Activated T-helper 1 cell treated with anti-CD3 and anti-CD28 coated beads, Interleukin-12 subunit alpha, Interleukin-12 subunit beta, Interleukin-2, Interleukin-4 antibody, amounts not matched to agents 30 ng/mL and 10 ng/mL and 1 ng/mL, durations not matched to agents 14 hours and 24 hours and 36 hours (primary cell): ENCODE results near the gene SDC3. TPM values are rescaled to one million over a fixed set of nuclear protein-coding genes. Genes with fewer than 3 reads are reported as not detected.
A peak's percentile ranks its signal among the peaks of the same experiment; 100 is the strongest.

Experiments
- DNase-seq: peaks from one replicate; pipeline ENCODE4 v3.0.0; 2021; ENCODE audit warnings: low spot score
- H3K27ac Mint-ChIP-seq: one replicate; pipeline ENCODE4 v1.8.0; 2021; ENCODE audit warnings: mild to moderate bottlenecking, mixed read lengths
- H3K27me3 Mint-ChIP-seq: one replicate; pipeline ENCODE4 v1.8.0; 2022; ENCODE audit warnings: mild to moderate bottlenecking, moderate library complexity, mixed read lengths; ENCODE audit not compliant: insufficient read depth
- H3K36me3 Mint-ChIP-seq: one replicate; pipeline ENCODE4 v1.8.0; 2021; ENCODE audit warnings: low read depth, mixed read lengths
- H3K4me1 Mint-ChIP-seq: one replicate; pipeline ENCODE4 v1.8.0; 2021; ENCODE audit warnings: low read depth, mixed read lengths
- H3K4me3 Mint-ChIP-seq: one replicate; pipeline ENCODE4 v1.8.0; 2021; ENCODE audit warnings: mild to moderate bottlenecking, moderate library complexity, mixed read lengths
- H3K9me3 Mint-ChIP-seq: one replicate; pipeline ENCODE4 v1.8.0; 2021; ENCODE audit warnings: mixed read lengths
- intact Hi-C: fragments of 100-400 bp; cut with micrococcal nuclease; formaldehyde crosslinking; loops from one replicate; pipeline ENCODE4 v1.15.1; 2024
- total RNA-seq: library from RNA; stranded (reverse); gene quantifications from 2 replicates; pipeline ENCODE4 v1.2.3, GENCODE V29; 2022

SDC3 gene
- total RNA-seq, 1 donor from 2014 or later: 0.26 TPM

DNA sequence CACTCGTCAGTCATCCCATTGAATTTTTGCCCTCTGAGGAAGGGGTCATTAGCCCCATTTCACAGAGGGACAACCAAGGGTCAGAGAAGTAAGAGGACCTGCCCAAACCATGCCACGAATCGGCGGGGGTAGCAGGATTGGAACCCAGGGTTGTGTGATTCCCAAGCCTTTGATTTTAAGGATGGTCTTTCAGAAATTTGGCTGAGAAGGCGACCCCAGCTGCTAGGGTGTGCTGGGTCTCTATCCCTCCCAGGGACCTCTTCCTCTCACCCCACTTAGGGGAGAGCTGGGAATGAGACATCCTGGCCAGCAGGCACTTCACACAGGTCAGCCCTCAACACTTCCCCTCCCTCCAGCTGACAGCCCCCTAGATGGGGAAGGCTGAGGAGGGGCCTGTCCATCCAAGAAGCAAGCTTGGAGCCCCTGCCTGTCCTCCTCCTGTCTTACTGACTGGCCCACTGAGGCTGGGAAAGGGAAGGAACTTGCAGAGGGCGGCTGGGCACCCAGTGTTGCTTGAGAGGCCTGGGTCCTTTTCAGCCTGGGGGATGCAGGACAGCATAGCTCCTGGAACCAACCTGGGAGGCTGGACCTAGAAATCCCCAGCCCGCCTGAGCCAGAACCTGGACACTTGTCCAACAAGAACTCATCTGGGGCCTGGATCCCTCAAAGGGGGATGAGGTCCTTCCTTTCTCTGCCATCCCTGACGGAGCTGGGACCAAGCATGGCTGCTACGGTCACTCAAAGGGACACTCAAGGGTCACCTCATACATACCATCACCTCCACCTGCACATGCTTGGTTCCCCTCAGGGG, 1.7 kb downstream of the SDC3 start:
- Mint-ChIP-seq H3K4me1 (peaks cover 8% of the 10 kb centered on the region), H3K36me3 (peaks cover 4% of the 10 kb centered on the region), H3K9me3 (no peaks in the 10 kb centered on the region), H3K4me3 (peak overlapping the region; percentile 80), H3K27ac (no peak overlapping the region), H3K27me3 (peaks cover 56% of the 10 kb centered on the region)
- intact Hi-C loops: no loop called here
- DNase-seq: no peak

DNA sequence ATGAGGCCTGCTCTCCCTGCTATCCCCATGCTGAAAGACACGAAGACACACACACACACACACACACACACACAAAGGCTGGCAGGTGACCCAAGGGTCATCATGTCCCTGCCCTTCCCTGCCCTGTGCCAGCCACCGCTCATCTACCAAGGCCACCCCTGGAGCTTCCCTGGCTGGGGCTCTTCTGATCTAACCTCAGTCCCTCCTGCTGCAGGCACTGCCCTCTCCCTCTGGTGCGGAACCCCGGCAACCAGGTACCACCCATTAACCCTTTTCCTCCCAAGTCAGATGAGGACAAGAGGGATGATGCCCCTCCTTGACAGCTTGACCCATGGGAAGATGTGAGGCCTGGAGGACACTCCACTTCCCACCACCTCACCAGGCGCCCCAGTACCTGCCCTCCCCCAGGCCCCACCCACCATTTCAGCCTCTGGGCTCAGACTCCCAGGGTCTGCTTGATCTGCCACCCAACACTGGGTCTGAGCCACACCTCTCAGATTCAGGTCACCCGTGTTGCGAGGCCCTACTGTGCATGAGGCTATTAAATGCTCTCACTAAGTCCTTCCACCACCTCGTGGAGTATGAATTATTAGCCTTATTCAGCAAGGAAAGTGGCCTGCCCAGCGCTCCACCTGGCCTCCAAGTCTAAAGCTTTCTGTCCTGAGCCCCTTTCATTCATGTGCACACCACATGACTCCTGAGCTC, 2.5 kb downstream of the SDC3 start:
- no peak for DNase-seq
- Mint-ChIP-seq H3K27me3 (peaks cover 55% of the 10 kb centered on the region), H3K36me3 (peaks cover 4% of the 10 kb centered on the region), H3K27ac (no peak overlapping the region), H3K4me1 (peaks cover 8% of the 10 kb centered on the region), H3K9me3 (no peaks in the 10 kb centered on the region), H3K4me3 (no peak overlapping the region)
- intact Hi-C loops: no loop called here

DNA sequence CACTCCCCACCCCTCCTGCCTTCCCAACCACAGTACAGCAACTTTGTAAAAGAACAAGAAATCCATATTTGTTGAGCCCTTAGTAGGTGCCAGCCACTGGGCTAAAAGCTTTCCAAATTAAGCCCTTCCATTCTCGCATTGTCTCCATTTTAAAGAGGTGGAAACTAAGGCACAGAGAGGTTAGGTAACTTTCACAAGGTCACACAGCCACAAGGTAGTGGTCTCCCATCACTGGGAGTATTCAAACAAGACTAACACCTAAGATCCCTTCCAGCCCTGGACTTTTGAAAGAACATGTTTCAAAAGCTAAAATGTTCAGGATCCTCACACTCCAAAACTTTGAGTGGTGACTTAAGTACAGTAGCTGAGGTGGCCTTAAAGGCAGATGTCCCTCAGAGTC, 3.2 kb downstream of the SDC3 start:
- H3K4me1 Mint-ChIP-seq: peaks cover 8% of the 10 kb centered on the region
- intact Hi-C loops: no loop called here
- H3K36me3 Mint-ChIP-seq: peaks cover 4% of the 10 kb centered on the region
- H3K9me3 Mint-ChIP-seq: no peaks in the 10 kb centered on the region
- no peak overlapping the region for H3K27ac Mint-ChIP-seq
- no peak for DNase-seq
- H3K27me3 Mint-ChIP-seq: peaks cover 48% of the 10 kb centered on the region
- no peak overlapping the region for H3K4me3 Mint-ChIP-seq

DNA sequence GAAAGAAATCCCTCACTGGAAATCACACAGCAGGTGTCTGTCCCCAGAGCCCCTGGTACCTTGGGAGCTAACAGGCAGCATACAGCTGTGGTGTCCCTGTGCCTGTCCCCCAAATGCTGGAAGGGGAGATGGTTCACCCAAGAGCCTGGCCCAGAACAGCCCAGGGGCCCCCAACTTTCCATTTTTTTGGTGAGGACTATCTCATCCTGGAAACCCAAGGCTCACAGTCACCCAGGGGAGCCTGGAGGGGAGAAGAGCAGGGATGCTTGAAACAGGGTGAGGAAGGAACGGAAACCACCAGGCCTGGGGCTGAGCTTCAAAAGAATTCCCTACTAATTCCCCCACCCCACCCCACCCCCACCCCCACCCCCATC, 3.6 kb downstream of the SDC3 start:
- intact Hi-C loops: no loop called here
- Mint-ChIP-seq H3K4me1 (peaks cover 8% of the 10 kb centered on the region), H3K27me3 (peaks cover 44% of the 10 kb centered on the region), H3K36me3 (peaks cover 4% of the 10 kb centered on the region), H3K27ac (no peak overlapping the region), H3K4me3 (no peak overlapping the region), H3K9me3 (no peaks in the 10 kb centered on the region)
- DNase-seq: no peak

DNA sequence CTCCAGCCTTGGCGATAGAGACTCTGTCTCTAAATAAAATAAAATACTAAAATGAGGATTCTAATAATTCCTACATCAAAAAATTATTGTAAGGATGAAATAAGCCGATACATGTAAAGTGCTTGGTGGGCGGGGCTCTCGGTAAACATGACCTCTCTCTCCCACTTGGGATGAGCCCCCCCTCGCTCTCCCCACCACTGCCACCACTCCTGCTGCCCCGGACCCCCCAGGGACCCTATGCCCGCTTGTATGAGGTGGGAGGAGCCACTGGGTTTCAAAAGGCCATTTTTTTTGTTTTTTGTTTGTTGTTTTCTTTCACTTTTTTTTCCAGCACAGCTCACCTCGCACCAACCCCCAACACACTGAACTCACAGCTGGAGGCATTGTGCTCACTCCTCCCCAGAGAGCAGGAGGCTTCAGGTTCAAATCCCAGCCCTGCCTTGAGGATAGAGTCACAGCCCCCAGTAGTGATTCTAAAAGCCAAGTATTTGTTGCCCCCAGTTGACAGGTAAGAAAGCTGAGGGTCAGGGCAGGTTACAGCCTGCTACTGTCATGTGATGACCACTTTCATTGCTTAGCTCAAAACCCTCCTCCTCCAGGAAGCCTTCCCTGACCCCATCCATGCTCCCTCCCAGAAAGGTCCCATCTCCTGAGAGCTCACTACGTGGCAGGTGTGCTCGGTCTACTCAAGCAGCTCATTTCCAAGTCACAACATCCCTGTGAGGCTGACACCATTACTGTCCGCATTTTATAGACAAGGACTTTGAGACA, 4.2 kb downstream of the SDC3 start:
- Mint-ChIP-seq H3K27ac (no peak overlapping the region), H3K27me3 (peaks cover 38% of the 10 kb centered on the region), H3K4me3 (no peak overlapping the region), H3K4me1 (peaks cover 4% of the 10 kb centered on the region), H3K9me3 (no peaks in the 10 kb centered on the region), H3K36me3 (peaks cover 2% of the 10 kb centered on the region)
- DNase-seq: no peak
- intact Hi-C loops: no loop called here

DNA sequence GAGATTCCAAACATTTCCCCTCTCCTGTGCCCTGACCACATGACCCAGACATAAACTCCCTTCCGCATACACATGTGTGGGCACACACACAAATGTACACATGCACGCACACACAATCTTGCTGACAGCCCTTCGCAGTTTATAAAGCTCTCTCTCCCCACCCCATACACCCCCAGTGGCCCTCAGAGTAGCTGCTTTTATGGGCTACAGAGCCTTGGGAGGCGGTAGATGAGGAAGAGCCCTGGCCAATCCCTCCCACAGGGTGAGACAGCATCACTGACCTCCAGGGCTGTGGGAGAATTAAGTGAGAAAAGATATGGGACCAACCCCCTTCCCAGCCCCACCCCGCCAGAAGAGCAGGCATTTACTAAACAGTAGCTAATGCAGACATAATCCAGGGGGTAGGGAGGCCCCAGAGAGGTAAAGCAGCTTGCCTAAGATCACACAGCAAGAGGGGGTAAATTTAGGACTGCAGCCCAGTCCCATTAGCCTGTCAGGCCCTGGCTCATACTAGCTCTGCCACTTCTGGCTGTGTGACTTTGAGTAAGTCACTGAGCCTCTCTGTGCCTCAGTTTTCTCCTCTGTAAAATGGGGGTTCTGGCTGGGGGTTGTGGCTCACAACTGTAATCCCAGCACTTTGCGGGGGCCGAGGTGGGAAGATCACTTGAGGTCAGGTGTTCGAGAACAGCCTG, 5.1 kb downstream of the SDC3 start:
- H3K27ac Mint-ChIP-seq: no peak overlapping the region
- intact Hi-C loops: no loop called here
- H3K36me3 Mint-ChIP-seq: peaks cover 2% of the 10 kb centered on the region
- no peaks in the 10 kb centered on the region for H3K9me3 Mint-ChIP-seq
- no peak overlapping the region for H3K4me3 Mint-ChIP-seq
- no peak for DNase-seq
- H3K4me1 Mint-ChIP-seq: no peaks in the 10 kb centered on the region
- peaks cover 33% of the 10 kb centered on the region for H3K27me3 Mint-ChIP-seq

DNA sequence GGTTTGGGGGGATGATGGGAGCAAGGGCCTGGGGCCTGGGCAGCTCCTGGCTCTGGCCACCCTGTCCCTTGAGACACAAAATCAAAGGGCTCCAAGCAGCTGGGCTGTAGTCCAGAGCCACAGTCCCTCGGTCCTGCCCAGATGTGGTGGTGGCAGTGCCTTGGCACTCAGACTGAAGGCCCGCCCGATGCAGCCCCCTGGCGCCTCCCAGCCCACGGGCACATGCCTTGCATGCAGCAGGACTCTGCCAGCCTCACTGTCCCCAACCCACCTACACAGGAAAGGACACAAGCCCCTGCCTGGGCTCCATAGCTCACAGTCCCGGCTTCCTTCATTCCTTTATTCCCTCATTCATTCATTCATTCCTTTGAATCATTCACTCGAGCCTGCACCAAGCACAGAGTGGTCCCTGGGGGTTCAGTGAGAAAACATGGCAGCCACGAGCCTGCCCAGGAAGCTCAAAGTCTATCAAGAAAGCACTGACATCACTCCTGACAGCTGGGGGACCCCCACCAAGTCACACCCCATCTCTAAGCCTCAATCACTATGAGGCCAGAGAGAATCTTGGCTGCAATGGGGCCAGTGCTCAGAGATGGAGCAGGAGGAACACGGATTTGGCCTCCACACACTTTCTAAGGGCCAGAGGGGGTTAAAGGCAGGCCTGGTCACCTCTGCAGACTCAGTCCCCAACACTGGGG, 5.8 kb downstream of the SDC3 start:
- H3K27ac Mint-ChIP-seq: no peak overlapping the region
- H3K4me1 Mint-ChIP-seq: no peaks in the 10 kb centered on the region
- no peak overlapping the region for H3K4me3 Mint-ChIP-seq
- DNase-seq: no peak
- intact Hi-C loops: no loop called here
- H3K9me3 Mint-ChIP-seq: no peaks in the 10 kb centered on the region
- H3K27me3 Mint-ChIP-seq: peaks cover 33% of the 10 kb centered on the region
- H3K36me3 Mint-ChIP-seq: peaks cover 2% of the 10 kb centered on the region

DNA sequence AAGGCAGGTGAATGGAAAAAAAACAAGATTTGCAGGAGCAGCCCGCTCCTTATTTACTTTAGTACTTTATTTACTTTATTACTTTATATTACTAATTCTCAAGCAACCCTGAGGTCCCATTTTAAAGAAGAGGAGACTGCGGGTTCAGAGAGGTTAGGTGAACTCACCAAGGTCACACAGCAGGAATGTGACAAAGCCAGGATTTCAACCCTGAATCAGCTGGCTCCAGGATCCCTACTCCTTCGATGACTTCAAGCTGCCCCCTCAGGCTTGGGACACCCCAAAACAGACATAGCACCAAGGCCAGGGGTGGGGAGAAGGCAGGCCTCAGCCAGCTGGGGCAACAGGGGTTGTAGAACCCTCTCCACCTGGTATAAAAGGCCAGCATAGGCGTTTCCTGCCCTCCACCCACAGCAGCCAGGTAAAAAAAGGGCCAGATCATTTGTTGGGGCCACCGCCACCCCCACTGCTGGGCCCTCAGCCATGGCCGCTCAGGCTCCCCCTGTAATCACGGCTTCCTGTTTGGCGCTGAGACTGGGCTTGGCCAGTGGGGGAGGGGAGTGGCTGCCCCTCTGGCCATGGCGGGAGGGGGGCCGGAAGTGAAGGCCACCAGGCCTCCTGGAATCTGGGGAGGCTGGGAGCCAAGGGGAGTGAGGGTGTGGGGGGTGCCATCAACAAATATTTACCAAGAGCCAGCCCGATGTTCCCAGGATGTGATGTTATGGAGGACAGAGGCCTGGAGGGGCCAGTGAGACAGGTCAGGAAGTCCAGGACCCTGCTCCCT, 6.6 kb downstream of the SDC3 start:
- DNase-seq: no peak
- Mint-ChIP-seq H3K36me3 (no peaks in the 10 kb centered on the region), H3K9me3 (no peaks in the 10 kb centered on the region), H3K4me3 (no peak overlapping the region), H3K27ac (no peak overlapping the region), H3K4me1 (no peaks in the 10 kb centered on the region), H3K27me3 (peaks cover 27% of the 10 kb centered on the region)
- intact Hi-C loops: no loop called here

DNA sequence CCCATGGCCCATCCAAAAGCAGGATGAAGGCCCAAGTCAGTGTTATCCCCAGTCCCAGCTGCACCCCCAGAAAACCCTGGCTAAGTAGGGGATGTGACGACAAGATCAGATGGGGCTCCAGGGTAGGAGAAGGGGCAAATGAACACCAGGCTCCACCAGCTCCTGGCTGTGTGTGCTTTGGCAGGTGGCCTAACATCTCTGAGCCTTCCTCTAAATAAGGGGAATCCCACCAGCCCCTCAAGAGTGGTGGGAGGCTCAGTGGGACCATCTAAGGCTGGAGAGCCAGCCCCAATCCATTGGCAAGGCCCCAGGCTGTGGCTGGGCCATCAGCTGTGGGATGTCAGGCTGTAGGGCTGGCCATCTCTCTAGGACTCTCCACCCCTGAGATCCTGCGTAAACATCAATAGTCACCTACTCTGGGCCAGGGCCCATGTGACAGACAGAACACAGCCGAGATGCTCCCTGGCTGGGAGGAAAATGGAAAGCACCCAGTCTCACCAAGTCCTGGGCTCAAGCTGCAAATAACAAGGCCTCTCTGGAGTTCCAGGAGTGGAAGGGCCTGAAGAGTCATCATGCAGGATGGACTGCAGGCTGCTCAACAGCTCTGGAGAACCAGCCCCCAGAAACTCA, 7.5 kb downstream of the SDC3 start:
- DNase-seq: no peak
- Mint-ChIP-seq H3K27ac (no peak overlapping the region), H3K27me3 (peaks cover 25% of the 10 kb centered on the region), H3K9me3 (no peaks in the 10 kb centered on the region), H3K4me3 (no peak overlapping the region), H3K4me1 (no peaks in the 10 kb centered on the region), H3K36me3 (no peaks in the 10 kb centered on the region)
- intact Hi-C loops: no loop called here

DNA sequence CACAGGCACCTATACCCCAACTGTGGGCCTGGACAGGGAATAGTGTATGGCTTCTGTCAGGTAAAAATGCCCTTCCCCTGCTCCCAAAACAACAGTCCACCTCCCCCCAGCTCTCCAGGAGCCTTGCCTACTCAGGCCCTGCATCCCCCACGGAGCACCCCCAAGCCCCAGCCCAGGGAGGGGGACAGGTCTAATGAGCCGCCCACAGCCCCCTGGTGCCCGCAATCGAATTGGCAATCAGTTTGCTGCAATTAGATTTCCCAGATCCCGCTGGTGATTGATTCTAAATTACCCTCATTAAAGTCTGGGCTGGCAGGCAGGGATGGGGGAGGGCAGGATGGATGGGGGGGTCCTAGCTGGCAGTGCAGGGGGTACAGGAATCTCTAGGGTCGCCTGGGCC, 8.1 kb downstream of the SDC3 start:
- H3K9me3 Mint-ChIP-seq: no peaks in the 10 kb centered on the region
- H3K4me3 Mint-ChIP-seq: no peak overlapping the region
- DNase-seq: no peak
- H3K27ac Mint-ChIP-seq: no peak overlapping the region
- H3K36me3 Mint-ChIP-seq: no peaks in the 10 kb centered on the region
- H3K4me1 Mint-ChIP-seq: no peaks in the 10 kb centered on the region
- intact Hi-C loops: no loop called here
- peaks cover 21% of the 10 kb centered on the region for H3K27me3 Mint-ChIP-seq

DNA sequence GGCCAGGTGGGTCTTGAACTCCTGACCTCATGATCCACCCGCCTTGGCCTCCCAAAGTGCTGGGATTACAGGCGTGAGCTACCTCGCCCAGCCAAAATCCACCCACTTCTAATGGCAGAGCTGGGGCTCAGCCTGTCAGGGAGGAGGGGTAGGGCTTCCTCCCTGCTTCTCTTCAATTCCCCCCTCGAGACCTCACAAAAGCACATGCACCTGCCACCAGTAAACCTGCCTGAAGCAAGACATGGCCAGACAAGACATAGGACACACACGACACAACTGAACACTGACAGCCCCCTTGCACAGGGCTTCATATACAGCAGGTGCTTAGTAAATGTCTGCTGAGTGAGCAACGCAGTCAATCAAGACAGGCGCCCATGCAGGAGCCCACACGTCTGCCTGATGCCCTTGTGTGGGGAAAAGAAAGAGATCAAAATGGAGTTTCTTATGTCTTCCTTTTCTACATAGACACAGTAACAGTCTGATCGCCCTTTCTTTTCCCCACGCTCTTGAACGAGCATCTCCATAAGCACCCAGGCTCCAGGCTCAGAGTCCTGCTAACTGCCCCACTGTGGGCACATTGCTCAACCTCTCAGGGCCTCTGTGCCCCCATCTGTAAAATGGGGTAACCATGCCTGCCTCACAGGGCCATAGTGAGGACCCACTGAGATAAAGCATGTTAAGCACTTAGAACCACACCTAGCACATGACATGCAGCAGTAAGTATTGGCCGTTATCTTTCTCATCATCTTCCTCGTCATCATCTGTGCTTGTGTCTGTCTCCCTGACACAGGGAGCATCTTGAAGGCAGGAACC, 8.8 kb downstream of the SDC3 start:
- Mint-ChIP-seq H3K4me3 (no peak overlapping the region), H3K27me3 (peaks cover 19% of the 10 kb centered on the region), H3K36me3 (no peaks in the 10 kb centered on the region), H3K4me1 (no peaks in the 10 kb centered on the region), H3K27ac (no peak overlapping the region), H3K9me3 (no peaks in the 10 kb centered on the region)
- intact Hi-C loops: no loop called here
- DNase-seq: no peak
